Measurements from ENCODE around the gene ZSWIM7. TPM values are rescaled to one million over a fixed set of nuclear protein-coding genes. Genes with fewer than 3 reads are reported as not detected.
A peak's percentile ranks its signal among the peaks of the same experiment; 100 is the strongest.

The ZSWIM7 gene, protein sequence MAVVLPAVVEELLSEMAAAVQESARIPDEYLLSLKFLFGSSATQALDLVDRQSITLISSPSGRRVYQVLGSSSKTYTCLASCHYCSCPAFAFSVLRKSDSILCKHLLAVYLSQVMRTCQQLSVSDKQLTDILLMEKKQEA
- 10 to 100 TPM in 3 of 4 donors, 1 to 10 TPM in 1; 1.3 to 30.3 (median 20.7) TPM for total RNA-seq

DNA sequence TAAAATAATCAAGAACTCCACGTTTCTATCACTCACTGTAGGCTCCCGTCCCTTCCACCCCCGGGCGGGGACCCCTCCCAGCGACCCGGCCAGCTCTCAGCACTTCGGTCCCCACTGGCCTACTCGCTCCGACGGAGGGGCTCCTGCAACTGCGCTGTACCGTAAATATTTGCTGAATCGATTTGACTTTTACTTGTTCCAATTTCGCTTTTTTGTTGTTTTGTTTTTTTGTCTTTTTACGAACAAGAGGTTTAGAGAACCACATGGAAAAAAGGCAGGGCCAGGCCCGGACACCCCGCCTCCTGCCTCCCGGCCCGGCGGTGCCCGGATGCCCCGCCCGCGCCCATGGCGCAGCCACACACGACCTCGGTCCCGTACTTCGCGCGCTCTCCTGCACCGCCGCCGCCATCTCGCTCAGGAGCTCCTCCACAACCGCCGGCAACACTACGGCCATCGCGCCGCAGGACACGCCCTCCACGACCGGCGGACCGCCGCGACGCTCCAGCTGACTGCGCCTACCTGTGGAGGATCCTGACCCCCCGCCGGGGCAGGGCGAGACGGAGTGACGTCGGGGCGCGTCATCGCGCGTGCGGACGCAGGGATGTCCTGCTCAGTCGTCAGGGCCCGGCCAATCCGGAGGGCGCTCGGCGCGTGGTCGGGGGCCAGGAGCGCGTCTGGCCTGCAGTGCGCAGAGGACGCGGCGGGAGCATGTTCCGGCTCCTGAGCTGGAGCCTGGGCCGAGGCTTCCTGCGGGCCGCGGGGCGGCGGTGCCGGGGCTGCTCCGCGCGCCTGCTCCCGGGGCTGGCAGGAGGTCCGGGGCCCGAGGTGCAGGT, at the start of gene ZSWIM7, which contains the start of gene TTC19:
Gene ZSWIM7 (minus strand): TSS at position 564 of the 833 bp plus-strand sequence. CDS start 110 bp downstream, at position 454.
Gene TTC19 (plus strand): TSS at position 684 of the 833 bp plus-strand sequence. CDS start 25 bp downstream, at position 709.
- Histone ChIP-seq H3K27ac (peak within 1 kb of the TSS; percentile 91 to 92), H3K4me1 (peaks cover 0 to 9% of the 10 kb centered on the region in 2 donors), H3K36me3 (no peaks in the 10 kb centered on the region), H3K9me3 (no peaks in the 10 kb centered on the region), H3K27me3 (no peaks in the 10 kb centered on the region), H3K4me3 (peak within 1 kb of the TSS; percentile 69 to 84)
- TF ChIP-seq, protein P1, sequence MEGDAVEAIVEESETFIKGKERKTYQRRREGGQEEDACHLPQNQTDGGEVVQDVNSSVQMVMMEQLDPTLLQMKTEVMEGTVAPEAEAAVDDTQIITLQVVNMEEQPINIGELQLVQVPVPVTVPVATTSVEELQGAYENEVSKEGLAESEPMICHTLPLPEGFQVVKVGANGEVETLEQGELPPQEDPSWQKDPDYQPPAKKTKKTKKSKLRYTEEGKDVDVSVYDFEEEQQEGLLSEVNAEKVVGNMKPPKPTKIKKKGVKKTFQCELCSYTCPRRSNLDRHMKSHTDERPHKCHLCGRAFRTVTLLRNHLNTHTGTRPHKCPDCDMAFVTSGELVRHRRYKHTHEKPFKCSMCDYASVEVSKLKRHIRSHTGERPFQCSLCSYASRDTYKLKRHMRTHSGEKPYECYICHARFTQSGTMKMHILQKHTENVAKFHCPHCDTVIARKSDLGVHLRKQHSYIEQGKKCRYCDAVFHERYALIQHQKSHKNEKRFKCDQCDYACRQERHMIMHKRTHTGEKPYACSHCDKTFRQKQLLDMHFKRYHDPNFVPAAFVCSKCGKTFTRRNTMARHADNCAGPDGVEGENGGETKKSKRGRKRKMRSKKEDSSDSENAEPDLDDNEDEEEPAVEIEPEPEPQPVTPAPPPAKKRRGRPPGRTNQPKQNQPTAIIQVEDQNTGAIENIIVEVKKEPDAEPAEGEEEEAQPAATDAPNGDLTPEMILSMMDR (IDR thresholded peaks at IDR 0.05), result peak in 1 of 4 experiments; percentile 11
- TF ChIP-seq POLR2A (IDR thresholded peaks at IDR 0.05), result peak; percentile 96 to 97
- peak; percentile 95 for DNase-seq
- intact Hi-C loops (cut with DNase I; ENCODE audit: low total_unique reads), result no loop called here

DNA sequence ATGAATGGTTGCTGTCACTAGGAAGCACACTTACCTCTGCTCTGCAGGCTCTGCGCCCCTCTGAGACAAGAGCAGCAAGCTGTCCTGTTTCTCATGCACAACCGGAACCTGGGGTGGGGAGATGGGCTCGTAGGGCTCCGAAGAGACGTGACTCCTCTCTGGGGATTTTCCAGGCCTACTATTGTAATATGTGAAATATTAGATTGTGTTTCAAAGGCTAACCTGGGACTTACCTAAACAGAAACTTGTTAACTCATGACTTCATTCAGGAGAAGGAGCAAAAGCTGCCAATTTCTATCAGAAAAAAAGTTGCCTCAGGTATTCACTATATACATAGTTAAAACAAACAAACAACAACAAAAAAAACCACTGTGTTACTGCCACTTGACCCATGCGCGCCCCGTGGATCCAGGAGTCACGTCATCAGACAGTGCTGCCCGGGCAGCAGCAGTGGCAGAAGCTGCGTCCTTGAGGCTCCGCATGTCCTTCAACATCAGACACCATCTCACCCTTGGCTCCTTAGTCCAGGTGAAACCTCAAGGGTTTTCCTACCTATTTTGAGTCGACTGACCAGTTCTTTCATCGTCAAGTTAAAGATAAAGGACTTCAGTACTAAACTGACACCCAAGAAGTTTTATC, 49.4 kb upstream of the ZSWIM7 start:
- intact Hi-C loops (cut with DNase I; ENCODE audit: low total_unique reads), result no loop called here
- no peaks in the 10 kb centered on the region for H3K4me1 ChIP-seq
- no peaks in the 10 kb centered on the region for H3K36me3 ChIP-seq
- H3K27me3 ChIP-seq, result no peaks in the 10 kb centered on the region
- H3K27ac ChIP-seq, result no peak overlapping the region
- DNase-seq, result no peak
- H3K4me3 ChIP-seq, result no peak overlapping the region
- H3K9me3 ChIP-seq, result no peaks in the 10 kb centered on the region
- no peak for TF ChIP-seq POLR2A (IDR thresholded peaks at IDR 0.05)
- TF ChIP-seq, protein P1 (IDR thresholded peaks at IDR 0.05), result no peak

DNA sequence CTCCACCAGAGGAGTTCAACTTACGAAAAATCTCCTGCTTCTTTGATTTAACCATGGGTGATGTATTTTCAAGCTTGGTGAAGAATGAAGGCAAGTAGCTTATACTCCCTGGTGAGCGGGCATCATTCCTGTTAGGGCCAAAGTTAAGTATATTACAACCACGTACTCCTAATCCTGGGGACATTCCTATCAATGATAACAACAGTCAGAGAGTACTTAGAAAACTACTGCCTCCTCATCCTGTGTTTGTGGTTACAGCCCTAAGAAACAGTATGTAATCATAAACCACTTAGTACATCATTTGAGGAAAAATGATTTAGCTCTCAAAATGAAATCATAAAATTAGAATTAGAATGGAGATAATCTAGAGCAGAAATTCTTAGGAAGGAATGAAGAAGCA, 47.5 kb upstream of the ZSWIM7 start:
- H3K4me1 ChIP-seq, result no peaks in the 10 kb centered on the region
- DNase-seq, result no peak
- H3K27ac ChIP-seq, result no peak overlapping the region
- TF ChIP-seq, protein P1 (IDR thresholded peaks at IDR 0.05), result no peak
- no peak for TF ChIP-seq POLR2A (IDR thresholded peaks at IDR 0.05)
- H3K9me3 ChIP-seq, result no peaks in the 10 kb centered on the region
- no peaks in the 10 kb centered on the region for H3K27me3 ChIP-seq
- H3K36me3 ChIP-seq, result no peaks in the 10 kb centered on the region
- intact Hi-C loops (cut with DNase I; ENCODE audit: low total_unique reads), result no loop called here
- H3K4me3 ChIP-seq, result no peak overlapping the region

DNA sequence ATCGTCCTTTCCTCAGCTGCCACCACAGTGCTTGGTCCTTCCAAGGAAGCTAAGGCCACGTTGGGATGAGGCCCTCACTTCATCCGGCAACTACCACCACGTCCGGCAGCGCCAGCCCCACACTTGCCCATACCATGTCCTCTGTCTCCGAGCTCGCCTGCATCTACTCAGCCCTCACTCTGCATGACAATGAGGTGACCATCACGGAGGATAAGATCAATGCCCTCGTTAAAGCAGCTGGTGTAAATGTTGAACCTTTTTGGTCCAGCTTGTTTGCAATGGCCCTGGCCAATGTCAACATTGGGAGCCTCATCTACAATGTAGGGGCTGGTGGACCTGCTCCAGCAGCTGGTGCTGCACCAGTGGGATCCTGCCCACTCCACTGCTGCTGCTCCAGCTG, 45.0 kb upstream of the ZSWIM7 start:
- H3K36me3 ChIP-seq, result no peaks in the 10 kb centered on the region
- no peak overlapping the region for H3K4me3 ChIP-seq
- TF ChIP-seq, protein P1 (IDR thresholded peaks at IDR 0.05), result no peak

More for the DNA sequence above, 45.0 kb upstream of the ZSWIM7 start:
- no peak for DNase-seq
- H3K4me1 ChIP-seq, result no peaks in the 10 kb centered on the region
- no peaks in the 10 kb centered on the region for H3K27me3 ChIP-seq
- no peak overlapping the region for H3K27ac ChIP-seq
- intact Hi-C loops (cut with DNase I; ENCODE audit: low total_unique reads), result no loop called here
- H3K9me3 ChIP-seq, result no peaks in the 10 kb centered on the region

Measured in uterus (tissue), 4 donors.